HG03066 (cell line): Measurements from ENCODE around the gene SLC2A10.

Experiments
- ATAC-seq: cut with Tn5 transposase; IDR thresholded peaks from one replicate; pipeline ENCODE4 v1.9.1; 2021; ENCODE audit warnings: low read depth; ENCODE audit not compliant: unreplicated experiment

SLC2A10 gene

DNA sequence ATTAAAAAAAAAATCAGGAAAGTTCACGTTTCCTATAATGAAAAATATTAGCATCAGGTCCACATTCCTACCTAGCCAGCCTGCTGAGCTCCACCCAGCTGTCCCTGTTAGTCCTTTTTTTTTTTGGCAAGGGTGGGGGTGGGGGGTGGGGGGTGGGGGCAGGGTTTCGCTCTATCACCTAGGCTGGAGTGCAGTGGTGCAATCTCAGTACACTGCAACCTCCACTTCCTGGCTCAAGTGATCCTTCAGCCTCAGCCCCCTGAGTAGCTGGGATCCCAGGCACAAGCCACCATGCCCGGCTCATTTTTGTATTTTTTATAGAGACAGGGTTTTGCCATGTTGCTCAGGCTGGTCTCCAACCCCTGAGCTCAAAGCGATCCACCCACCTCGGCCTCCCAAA, 7.5 kb upstream of the SLC2A10 start:
- no peak for ATAC-seq

DNA sequence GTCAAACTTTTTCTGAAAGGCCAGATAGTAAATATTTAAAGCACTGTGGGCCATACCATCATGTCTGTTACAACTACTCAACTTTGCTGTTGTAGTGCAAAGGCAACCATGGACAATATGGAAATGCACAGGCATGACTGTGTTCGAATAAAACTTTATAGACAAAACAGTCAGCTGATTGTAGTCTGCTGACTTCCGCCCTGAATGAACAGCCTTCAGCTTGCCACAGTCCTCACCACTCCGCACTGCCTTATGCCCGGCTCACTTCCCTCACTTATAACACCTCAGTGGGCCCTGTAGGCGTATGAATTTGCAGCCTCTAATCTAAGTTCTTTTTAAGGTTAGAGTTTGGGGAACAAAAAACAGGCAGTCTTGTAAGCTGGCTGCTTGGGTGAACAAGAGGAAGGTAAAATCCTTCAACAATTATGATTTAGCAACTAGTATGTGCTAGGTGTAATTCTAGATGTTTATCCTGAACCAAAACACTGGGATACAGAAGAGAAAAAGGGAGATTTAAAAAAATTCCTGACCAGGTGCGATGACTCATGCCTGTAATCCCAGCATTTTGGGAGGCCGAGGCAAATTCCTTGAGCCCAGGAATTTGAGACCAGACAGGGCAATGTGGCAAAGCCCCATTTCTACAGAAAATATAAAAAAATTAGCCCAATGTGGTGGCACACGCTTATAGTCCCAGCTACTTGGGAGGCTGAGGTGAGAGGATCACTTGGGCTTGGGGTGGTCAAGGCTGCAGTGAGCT, 6.8 kb upstream of the SLC2A10 start:
- ATAC-seq: no peak

GRCh38 chr20:46703435-46703834, 6.0 kb upstream of the SLC2A10 start:
- no peak for ATAC-seq

DNA sequence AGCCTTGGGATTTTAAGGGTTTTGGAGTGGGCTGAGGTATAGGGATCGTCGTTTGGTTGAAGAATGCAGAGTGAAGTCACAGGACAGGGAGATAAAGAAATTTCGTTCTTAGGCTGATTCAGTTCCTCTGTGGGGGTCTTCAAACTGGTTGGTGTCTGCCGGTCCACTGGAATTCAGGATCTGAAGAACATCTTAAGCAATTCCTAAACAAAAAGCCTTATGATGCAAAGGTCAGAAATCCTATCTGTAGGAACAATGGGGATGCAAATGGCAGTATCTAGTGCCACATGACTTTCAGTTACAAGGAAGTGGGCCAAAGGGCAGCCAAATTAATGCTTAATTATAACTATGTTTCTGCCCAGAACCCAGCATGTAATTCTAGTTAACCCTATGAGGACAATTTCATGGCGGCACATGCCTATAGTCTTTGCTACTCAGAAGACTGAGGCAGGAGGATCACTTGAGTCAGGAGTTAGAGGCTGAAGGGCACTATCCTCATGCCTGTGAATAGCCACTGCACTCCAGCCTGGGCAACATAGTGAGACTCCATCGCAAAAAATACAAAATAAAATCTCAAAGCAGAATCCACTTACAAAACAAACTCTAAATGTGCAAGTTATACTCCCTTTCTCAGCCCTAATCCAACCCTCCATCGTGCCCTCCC, 4.6 kb upstream of the SLC2A10 start:
- no peak for ATAC-seq

- ATAC-seq: no peak
Measured at GRCh38 chr20:46705378-46705729, 4.1 kb upstream of the SLC2A10 start.

DNA sequence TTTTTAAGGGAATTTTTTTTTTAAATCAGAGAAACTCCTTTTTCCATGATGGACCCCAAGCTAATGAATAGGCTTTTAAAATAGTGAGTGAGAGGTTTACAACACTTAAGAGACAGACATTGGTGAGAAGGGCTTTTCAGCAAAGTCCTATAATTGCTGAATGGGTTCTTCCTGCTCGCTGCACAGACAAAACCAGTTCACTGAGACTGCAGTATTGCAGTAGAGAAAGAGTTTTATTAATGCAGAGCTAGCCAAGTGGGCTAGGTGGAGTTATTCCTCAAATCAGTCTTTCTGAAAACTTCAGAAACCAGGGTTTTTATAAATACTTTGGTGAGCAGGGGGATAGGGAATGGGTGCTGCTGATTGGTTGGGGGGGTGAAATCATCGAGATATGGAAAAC, 3.2 kb upstream of the SLC2A10 start:
- ATAC-seq: no peak

DNA sequence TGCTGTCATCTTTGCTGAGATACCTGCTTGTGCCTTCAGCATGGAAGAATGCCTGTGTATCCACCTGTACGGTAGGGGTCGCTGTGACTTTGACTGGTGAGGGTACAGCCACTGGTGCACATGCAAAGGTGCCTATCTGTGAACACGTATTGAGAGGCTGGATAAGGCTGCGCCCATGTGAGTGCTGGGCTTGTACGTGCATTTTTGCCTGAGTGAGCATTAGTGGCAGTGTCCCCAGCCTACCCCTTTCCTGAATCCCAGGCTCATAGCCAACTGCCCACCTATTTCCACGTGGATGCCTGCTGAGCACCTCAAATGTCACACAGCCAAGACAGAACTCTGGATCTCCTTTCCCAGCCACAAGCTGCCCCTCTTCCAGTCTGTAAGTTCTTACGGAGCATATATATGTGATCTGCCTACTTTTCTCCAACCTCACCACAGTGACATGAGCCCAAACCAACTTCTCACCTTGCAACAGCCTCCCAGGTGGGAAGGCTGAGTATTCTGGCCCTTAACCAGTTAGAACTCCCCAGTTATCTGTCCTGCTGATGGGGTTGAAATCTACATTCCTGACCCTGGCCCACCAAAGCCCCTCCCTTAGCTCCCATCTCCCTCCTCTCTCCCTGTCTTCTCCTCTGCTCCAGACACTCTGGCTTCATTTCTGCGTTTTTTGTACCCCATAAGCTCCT, 1.1 kb upstream of the SLC2A10 start:
- no peak for ATAC-seq

DNA sequence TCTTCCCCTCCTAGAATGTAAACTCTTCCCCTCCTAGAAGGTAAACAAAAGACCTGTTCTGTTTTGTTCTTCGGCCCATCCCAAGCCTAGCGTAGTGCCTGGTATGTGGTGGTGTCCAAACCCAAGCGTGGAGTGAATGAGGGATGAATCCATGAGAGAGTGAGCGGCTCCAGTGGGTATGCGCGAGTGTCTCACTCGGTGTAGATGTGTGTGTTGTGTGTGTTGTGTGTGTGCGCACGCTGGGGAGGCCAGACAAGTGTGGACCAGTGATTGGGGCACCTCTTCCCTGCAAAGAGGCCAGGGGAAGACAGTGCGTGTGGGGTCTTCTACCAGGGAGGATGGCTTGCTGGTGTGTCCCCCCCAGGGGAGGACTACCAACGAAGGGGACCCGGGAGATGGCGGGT, 392 bp upstream of the SLC2A10 start:
- no peak for ATAC-seq

DNA sequence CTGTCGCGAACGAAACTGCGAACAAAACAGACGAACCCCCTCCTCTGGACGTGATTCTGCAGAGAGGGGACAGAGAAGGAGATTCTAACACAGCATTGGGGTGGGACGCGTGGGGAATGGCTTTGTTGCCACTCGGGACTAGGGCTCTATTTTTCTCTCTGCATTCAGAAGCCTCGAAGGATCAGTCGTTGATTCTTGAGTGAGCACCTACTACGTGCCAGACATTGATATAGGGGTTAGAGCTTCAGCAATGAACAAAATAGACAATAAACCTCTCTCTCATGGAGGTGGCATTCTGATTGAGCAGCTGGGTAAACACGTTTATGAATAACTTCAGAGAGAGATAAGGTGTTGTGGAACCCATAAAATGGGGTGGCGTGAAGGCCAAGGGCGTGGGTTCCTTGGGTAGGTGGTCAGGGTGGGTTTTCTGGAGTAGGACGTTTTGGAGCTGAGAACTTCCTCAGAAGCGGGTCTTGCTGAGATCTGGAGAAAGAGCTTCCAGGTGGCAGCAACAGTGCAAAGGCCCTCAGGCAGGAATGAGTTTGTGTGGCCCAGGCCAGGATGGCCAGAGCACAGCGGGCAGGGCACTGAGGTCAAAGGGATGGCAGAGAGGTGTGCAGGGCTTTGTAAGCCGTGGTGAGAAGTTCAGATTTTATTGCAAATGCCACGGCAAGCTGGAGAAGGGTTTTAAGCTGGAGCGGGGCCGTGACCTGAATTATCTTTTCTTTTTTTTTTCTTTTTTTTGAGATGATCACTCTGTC, 884 bp downstream of the SLC2A10 start:
- ATAC-seq: no peak

DNA sequence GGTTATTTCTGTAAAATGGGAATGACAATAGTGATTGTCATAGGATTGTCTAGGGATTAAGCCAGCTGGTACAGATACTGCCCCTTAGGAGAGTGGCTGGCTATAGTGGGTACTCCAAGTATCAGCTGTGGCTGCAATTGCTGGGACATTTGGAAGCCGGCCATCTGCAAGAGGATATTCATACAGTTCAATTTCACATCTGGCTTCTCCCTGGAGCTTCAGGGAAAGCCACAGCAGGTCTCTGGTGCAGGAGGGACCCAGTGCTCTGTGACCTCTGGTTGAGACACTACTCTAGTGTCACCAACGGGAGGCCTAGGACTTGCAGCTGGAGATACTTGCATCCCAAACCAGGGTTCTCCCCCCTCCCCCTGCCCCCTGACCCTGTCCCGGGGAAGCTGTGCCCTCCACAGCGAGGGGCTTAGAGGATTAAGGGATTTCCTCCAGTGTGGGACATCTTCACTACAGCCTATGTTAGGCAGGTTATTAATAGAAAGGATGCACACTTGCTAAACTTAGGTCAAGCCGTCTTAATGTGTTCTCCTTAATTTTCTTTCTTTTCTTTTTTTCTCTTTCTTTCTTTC, 2.7 kb downstream of the SLC2A10 start:
- ATAC-seq: no peak

DNA sequence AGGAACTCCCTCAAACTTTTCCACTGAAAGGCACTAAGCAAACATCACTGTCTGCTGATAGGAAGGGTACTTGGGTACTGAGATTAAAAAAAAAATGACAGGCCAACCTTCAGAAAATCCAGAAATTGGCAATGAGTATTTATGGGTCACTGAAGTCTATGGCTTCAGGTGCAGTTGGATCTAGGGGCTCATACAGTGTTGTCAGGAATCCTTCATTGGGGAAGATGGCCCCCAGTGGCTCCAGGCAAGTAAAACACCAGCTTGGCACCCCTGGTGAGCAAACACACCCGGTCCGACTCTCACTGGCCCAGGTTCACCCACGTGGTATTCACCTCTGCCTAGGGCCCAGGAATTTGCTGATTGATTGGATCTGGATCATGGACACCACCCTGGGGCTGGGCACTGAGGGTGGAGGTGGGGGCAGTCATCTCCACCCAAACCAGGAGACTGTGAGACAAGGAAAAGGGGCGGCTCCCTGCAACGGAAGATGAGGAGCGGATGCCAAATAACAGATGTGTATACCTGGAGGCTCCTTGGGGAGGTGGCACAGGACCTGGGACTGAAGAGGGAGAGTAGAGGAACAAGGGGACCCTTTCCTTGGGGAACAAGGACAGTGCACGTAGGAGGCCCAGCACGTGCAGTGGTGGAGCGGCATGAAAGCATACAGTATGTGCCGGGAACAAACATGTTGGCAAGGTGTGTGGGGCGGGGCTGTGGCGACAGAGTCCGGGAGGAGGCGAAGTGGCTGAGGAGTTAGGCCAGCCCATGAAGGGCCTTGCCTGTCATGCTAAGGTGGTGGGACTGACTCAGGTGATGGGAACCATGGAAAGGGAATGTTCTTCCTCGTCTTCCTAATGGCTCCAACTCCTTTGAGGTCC, 4.7 kb downstream of the SLC2A10 start:
- ATAC-seq: no peak

GRCh38 chr20:46715292-46715756, 5.9 kb downstream of the SLC2A10 start:
- no peak for ATAC-seq

DNA sequence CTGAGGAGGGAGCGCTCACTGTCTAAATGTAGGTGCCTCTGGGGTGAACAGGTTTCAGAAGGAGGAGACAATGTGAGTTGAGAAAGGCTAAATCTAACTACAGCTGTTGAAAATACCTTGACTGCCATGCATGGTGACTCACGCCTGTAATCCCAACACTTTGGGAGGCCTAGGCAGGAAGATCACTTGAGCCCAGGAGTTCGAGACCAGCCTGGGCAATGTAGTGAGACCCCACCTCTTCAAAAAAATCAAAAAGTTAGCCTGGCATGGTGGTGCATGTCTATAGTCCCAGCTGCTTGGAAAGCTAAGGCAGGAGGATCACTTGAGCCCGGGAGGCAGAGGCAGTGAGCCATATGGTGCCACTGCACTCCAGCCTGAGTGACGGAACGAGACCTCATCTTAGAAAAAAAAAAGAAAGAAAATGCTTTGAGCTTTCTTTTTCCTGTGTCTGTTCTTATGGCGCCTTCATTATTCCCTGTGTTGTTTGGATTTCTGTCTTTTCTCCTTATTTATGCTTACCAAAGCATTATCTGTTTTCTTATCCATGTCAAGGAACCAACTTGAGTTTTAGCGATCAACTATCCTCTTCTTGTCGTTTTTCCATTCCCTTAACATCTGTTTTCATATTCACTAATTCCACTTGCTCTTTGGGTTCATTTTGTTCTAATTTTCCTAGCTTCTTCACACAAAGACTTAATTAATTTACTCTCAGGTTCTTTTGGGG, 8.5 kb downstream of the SLC2A10 start:
- ATAC-seq: no peak

GRCh38 chr20:46720019-46720418, 10.6 kb downstream of the SLC2A10 start:
- ATAC-seq: no peak

DNA sequence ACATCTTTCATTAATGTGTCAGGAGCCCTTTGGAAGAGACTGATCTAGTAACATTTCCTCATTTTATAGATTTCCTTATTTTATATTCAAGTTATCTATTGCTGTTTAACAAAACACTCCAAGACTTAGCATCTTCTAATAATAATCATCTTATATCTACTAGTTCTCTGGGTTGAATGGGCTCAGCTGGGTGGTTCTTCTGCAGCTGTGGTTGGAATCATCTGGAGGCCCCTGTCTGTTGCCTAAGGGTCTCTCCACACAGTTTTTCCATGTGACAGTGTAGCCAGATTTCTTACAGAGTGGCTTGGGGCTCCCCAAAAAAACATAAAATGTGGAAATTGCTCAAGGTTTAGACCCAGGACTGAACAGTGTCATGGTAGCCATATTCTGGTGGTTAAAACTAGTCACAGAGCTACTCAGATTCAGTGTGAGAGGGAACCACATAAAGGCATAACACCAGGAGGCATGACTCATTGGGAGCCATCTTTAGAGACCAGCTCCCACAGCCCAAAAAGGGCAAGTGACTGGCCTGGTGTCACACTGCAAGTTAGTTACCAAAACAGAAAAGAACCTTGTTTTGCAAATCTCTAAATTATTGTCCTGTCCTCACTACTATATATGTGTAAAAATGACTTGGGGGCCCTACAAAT, 11.5 kb downstream of the SLC2A10 start:
- ATAC-seq: no peak

GRCh38 chr20:46721476-46721875, 12.0 kb downstream of the SLC2A10 start:
- ATAC-seq: no peak

DNA sequence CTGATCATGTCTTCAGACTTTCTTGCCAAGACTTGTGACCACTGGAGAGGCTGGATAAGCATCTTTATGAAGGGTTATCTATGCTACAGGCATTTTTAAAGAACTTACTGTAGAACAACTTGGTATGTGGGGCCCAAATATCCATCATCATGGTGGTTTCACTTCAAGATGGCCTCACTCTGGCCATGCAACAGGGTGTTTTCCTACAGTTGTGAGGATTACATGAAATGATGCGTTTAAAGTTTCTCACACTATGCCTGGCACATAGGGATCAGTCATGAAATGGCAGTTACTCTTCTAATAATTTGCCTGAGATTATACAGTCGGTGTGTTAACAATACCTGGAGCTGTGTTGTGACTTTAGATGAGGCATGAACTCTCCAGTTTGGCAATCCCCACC, 13.0 kb downstream of the SLC2A10 start:
- no peak for ATAC-seq

DNA sequence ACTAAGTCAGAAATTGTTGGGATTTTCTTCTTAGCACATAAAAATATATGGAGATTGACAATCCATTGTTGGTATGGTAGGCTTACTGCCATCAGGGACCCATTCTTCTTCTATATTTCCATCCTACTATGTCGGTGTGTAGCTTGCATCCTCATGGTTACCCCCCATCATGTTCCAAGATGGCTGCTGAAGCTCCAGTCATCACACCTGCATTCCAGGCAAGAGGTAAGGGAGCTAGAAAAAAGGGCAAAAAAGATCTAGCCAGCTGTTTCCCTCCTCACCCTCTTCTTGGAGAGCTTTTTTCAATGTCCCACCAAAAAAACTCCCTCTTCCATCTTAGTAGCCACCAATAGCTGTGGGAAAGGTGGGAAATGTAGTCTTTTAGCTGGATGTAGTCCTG, 13.6 kb downstream of the SLC2A10 start:
- ATAC-seq: no peak
